PC-9 (cell line): ENCODE measurements around the gene PSPN.

ENCODE experiments used
- EZH2 ChIP-seq: fragments of 200-600 bp; sonication (generic); IDR thresholded peaks from 2 replicates; pipeline ENCODE4 v1.8.0; 2017; ENCODE audit warnings: antibody characterized with exemption, low read depth
- TF ChIP-seq, protein P1 (sequence below): fragments of 200-600 bp; sonication (generic); conservative IDR thresholded peaks from 2 replicates; pipeline ENCODE4 v1.6.1; 2017; ENCODE audit warnings: mixed run types, antibody characterized with exemption, mild to moderate bottlenecking, moderate library complexity

DNA sequence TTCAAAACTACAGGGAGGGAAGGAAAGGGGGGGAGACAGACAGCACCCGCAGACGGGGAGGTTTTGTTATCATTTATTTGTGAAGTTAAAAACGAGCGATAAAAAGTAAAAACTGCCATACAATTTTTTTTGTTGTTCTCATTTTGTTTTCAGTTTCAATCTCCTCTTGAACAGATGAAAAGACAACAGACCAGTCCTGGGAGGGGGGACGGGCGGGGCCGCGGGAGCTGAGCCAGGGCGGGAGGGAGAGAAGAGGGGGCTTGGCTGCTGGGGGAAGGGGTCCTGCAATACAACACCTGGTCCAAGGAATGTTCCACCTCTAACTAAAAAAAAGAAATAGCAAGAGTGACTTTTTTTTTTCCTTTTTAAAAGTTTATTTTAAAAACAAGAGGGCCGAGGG is 37.6 kb upstream of the PSPN start:
- no peak for TF ChIP-seq EZH2
- TF ChIP-seq, protein P1, sequence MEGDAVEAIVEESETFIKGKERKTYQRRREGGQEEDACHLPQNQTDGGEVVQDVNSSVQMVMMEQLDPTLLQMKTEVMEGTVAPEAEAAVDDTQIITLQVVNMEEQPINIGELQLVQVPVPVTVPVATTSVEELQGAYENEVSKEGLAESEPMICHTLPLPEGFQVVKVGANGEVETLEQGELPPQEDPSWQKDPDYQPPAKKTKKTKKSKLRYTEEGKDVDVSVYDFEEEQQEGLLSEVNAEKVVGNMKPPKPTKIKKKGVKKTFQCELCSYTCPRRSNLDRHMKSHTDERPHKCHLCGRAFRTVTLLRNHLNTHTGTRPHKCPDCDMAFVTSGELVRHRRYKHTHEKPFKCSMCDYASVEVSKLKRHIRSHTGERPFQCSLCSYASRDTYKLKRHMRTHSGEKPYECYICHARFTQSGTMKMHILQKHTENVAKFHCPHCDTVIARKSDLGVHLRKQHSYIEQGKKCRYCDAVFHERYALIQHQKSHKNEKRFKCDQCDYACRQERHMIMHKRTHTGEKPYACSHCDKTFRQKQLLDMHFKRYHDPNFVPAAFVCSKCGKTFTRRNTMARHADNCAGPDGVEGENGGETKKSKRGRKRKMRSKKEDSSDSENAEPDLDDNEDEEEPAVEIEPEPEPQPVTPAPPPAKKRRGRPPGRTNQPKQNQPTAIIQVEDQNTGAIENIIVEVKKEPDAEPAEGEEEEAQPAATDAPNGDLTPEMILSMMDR: no peak
